ENCODE measurements around the gene LEMD3. TPM values are rescaled to one million over a fixed set of nuclear protein-coding genes. Genes with fewer than 3 reads are reported as not detected.

Gene LEMD3
- polyA plus RNA-seq, 1 donor (not counting 4 experiments of a cell fraction or from before 2014, with no cell fraction given): 21.8 TPM

DNA sequence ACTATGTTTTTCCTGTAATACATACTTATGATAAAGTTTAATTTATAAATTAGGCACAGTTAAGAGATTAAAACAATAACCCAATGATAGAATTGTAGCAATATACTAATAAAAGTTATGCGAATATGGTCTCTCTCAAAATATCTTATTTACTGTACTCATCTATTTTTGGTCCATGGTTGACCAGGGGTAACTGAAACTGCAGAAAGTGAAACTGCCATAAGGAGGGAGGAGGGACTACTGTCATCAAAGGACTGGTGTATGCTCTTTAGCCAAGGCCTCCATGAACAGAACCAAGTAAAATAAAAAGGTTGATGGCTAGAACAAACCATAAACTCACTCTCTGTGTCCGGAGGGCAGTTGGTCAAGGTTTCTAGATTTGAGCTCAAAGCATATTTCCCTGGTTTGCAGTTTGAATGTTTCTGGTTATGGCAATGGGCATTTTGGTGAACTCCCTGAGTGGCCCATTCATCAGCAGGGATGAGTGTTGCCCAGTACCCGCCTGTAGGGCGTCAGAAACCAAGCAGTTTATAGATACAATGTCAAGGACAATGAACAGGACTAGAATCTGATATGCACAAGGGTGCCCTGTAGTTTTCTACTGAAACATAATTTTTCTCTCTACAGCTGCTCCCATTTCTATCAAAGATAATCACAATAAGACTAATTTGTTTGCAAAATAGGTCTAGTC is 19.8 kb downstream of the LEMD3 start:
- Histone ChIP-seq H4K20me1 (ENCODE audit: control insufficient read depth, extremely low read depth, insufficient read depth, low read length) (peaks cover 2% of the 10 kb centered on the region), H3K36me3 (ENCODE audit: control insufficient read depth in 2 of 2, extremely low read depth in 1 of 2, insufficient read depth in 2 of 2, low read length in 2 of 2) (no peaks in the 10 kb centered on the region), H3K4me1 (ENCODE audit: control insufficient read depth, extremely low read depth, insufficient read depth, low read length) (no peaks in the 10 kb centered on the region), H3K27me3 (ENCODE audit: control insufficient read depth, extremely low read depth, insufficient read depth, low read length) (no peaks in the 10 kb centered on the region), H3K4me2 (ENCODE audit: control insufficient read depth, extremely low read depth, insufficient read depth, low read depth, low read length) (no peak overlapping the region), H3K9me3 (ENCODE audit: control insufficient read depth, low read depth, low read length) (no peaks in the 10 kb centered on the region), H3K27ac (ENCODE audit: control insufficient read depth, insufficient read depth, low read length) (no peak overlapping the region), H3K4me3 (ENCODE audit: control insufficient read depth in 2 of 3, extremely low read depth in 1 of 3, insufficient read depth in 2 of 3, low read depth in 1 of 3, low read length in 3 of 3) (no peak overlapping the region), H3K79me2 (ENCODE audit: control insufficient read depth, insufficient read depth, low read length) (peaks cover 83% of the 10 kb centered on the region), H3K9me1 (ENCODE audit: control insufficient read depth, extremely low read depth, insufficient read depth, low read length) (no peaks in the 10 kb centered on the region), H2AFZ (ENCODE audit: control insufficient read depth, low read length) (no peak overlapping the region), H3K9ac (ENCODE audit: control insufficient read depth, extremely low read depth, insufficient read depth, low read length) (no peak overlapping the region)
- TF ChIP-seq, protein P1, sequence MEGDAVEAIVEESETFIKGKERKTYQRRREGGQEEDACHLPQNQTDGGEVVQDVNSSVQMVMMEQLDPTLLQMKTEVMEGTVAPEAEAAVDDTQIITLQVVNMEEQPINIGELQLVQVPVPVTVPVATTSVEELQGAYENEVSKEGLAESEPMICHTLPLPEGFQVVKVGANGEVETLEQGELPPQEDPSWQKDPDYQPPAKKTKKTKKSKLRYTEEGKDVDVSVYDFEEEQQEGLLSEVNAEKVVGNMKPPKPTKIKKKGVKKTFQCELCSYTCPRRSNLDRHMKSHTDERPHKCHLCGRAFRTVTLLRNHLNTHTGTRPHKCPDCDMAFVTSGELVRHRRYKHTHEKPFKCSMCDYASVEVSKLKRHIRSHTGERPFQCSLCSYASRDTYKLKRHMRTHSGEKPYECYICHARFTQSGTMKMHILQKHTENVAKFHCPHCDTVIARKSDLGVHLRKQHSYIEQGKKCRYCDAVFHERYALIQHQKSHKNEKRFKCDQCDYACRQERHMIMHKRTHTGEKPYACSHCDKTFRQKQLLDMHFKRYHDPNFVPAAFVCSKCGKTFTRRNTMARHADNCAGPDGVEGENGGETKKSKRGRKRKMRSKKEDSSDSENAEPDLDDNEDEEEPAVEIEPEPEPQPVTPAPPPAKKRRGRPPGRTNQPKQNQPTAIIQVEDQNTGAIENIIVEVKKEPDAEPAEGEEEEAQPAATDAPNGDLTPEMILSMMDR (optimal IDR thresholded peaks at IDR 0.05 in 1 of 3, IDR thresholded peaks at IDR 0.05 in 1 of 3, conservative IDR thresholded peaks at IDR 0.05 in 1 of 3; ENCODE audit: extremely low read depth in 1 of 3, insufficient read depth in 2 of 3, low read length in 3 of 3): no peak
- no peak for TF ChIP-seq EZH2 (IDR thresholded peaks at IDR 0.05; ENCODE audit: low read length)
- DNase-seq (ENCODE audit: low read depth, low spot score) (no peak), FAIRE-seq (no peak)
- dilution Hi-C loops (cut with MboI; ENCODE audit: extremely low pct_ligation_motif_present, low sequenced_read_pairs): no loop called here

DNA sequence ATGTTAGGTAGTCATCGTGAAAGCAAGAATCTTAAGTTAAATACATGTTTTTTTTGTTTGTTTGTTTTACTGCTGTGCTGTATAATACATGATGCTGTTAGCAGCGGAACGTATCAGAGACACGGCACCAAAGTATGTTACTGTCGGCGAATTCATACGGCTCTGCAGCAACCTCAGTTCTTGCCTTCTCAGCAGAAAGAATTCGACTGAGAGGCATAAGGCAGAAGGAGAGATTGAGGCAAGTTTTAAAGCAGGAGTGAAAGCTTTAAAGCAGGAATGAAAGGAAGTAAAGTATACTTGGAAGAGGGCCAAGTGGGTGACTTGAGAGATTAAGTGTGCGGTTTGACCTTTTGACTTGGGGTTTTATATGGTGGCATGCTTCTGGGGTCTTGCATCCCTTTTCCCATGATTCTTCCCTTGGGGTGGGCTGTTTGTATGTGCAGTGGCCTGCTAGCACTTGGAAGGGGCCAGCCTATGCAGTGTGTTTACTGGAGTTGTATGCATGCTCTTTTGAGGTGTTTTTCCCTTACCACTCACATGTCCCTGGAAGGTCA is 23.7 kb downstream of the LEMD3 start:
- Histone ChIP-seq H3K36me3 (ENCODE audit: control insufficient read depth in 2 of 2, extremely low read depth in 1 of 2, insufficient read depth in 2 of 2, low read length in 2 of 2) (no peaks in the 10 kb centered on the region), H3K79me2 (ENCODE audit: control insufficient read depth, insufficient read depth, low read length) (peaks cover 88% of the 10 kb centered on the region), H3K4me1 (ENCODE audit: control insufficient read depth, extremely low read depth, insufficient read depth, low read length) (no peaks in the 10 kb centered on the region), H3K4me3 (ENCODE audit: control insufficient read depth in 2 of 3, extremely low read depth in 1 of 3, insufficient read depth in 2 of 3, low read depth in 1 of 3, low read length in 3 of 3) (no peak overlapping the region), H3K27ac (ENCODE audit: control insufficient read depth, insufficient read depth, low read length) (no peak overlapping the region), H3K27me3 (ENCODE audit: control insufficient read depth, extremely low read depth, insufficient read depth, low read length) (no peaks in the 10 kb centered on the region), H3K4me2 (ENCODE audit: control insufficient read depth, extremely low read depth, insufficient read depth, low read depth, low read length) (no peak overlapping the region), H3K9me1 (ENCODE audit: control insufficient read depth, extremely low read depth, insufficient read depth, low read length) (no peaks in the 10 kb centered on the region), H3K9ac (ENCODE audit: control insufficient read depth, extremely low read depth, insufficient read depth, low read length) (no peak overlapping the region), H3K9me3 (ENCODE audit: control insufficient read depth, low read depth, low read length) (no peaks in the 10 kb centered on the region), H2AFZ (ENCODE audit: control insufficient read depth, low read length) (no peak overlapping the region), H4K20me1 (ENCODE audit: control insufficient read depth, extremely low read depth, insufficient read depth, low read length) (no peaks in the 10 kb centered on the region)
- FAIRE-seq: no peak
- DNase-seq (ENCODE audit: low read depth, low spot score): no peak
- TF ChIP-seq EZH2 (IDR thresholded peaks at IDR 0.05; ENCODE audit: low read length): no peak
- TF ChIP-seq, protein P1 (optimal IDR thresholded peaks at IDR 0.05 in 1 of 3, IDR thresholded peaks at IDR 0.05 in 1 of 3, conservative IDR thresholded peaks at IDR 0.05 in 1 of 3; ENCODE audit: extremely low read depth in 1 of 3, insufficient read depth in 2 of 3, low read length in 3 of 3): no peak
- dilution Hi-C loops (cut with MboI; ENCODE audit: extremely low pct_ligation_motif_present, low sequenced_read_pairs): no loop called here
